ENCODE data around the gene ROPN1B. TPM values are rescaled to one million over a fixed set of nuclear protein-coding genes. Genes with fewer than 3 reads are reported as not detected.

The ROPN1B gene
- total RNA-seq, 1 experiment from 2014 or later = 2.2 TPM

- H3K27ac ChIP-seq (ENCODE audit: low read depth, low read length) = no peak overlapping the region
- ChIA-PET RAD21 (ENCODE audit: low non-redundant PET in 1 of 2, low total read pairs in 2 of 2, uncharacterized antibody in 2 of 2, unreplicated experiment in 2 of 2) (no interaction called here), CTCF (no interaction called here), POLR2A (no interaction called here)
- ATAC-seq = no peak
- no peaks in the 10 kb centered on the region for H3K4me1 ChIP-seq (ENCODE audit: control insufficient read depth in 1 of 2, insufficient read depth in 2 of 2, low read length in 2 of 2)
- no peak for TF ChIP-seq POLR2A (IDR thresholded peaks at IDR 0.05; ENCODE audit: borderline replicate concordance, extremely low read depth, insufficient read depth, insufficient read length)
- no peak for TF ChIP-seq YY1 (IDR thresholded peaks at IDR 0.05; ENCODE audit: extremely low read depth, insufficient replicate concordance, low read depth, low read length)
- peak; percentile 28 for TF ChIP-seq REST (IDR thresholded peaks at IDR 0.05; ENCODE audit: low read depth)
- H3K27me3 ChIP-seq (ENCODE audit: insufficient read depth, low read length) = no peaks in the 10 kb centered on the region
- H3K9ac ChIP-seq (ENCODE audit: low read length) = no peak overlapping the region
- H3K9me3 ChIP-seq (ENCODE audit: control insufficient read depth in 1 of 2, insufficient read depth in 1 of 2, low read depth in 1 of 2, low read length in 2 of 2) = peaks cover 4 to 11% of the 10 kb centered on the region in 2 experiments; a peak in 2 of 4 replicates
- intact Hi-C loops (cut with micrococcal nuclease) = no loop called here
- no TSS peak for BruUV-seq (replicated peaks)
- no peak for DNase-seq (ENCODE audit: low read depth, low spot score)
- H2AFZ ChIP-seq (ENCODE audit: low read depth, low read length, poor library complexity, severe bottlenecking) = no peak overlapping the region
- H3K9me2 ChIP-seq (ENCODE audit: insufficient read depth) = no peaks in the 10 kb centered on the region
- H4K20me1 ChIP-seq (ENCODE audit: insufficient read depth) = no peaks in the 10 kb centered on the region
- H3K36me3 ChIP-seq (ENCODE audit: control insufficient read depth in 1 of 2, insufficient read depth in 2 of 2, low read length in 2 of 2) = 0 out of 4 replicates have a peak, but pooled peaks cover 0 to 5% of the 10 kb centered on the region in 2 experiments
- no peaks in the 10 kb centered on the region for H3K79me2 ChIP-seq (ENCODE audit: insufficient read depth, low read length)
- H3K4me3 ChIP-seq (replicated peaks in 1 of 2; ENCODE audit: low read depth in 1 of 2, low read length in 2 of 2) = no peak overlapping the region
- no peak overlapping the region for H3K4me2 ChIP-seq (ENCODE audit: low read length)
These were observed 54.4 kb downstream of the ROPN1B start for GRCh38 chr3:126023390-126023789.

GRCh38 chr3:126024049-126024854, 55.3 kb downstream of the ROPN1B start:
- ATAC-seq (no peak), DNase-seq (ENCODE audit: low read depth, low spot score) (no peak)
- CTCF ChIA-PET = no interaction called here
- Histone ChIP-seq H3K9me2 (ENCODE audit: insufficient read depth) (no peaks in the 10 kb centered on the region), H3K79me2 (ENCODE audit: insufficient read depth, low read length) (no peaks in the 10 kb centered on the region), H3K4me2 (ENCODE audit: low read length) (no peak overlapping the region), H3K36me3 (ENCODE audit: control insufficient read depth in 1 of 2, insufficient read depth in 2 of 2, low read length in 2 of 2) (0 out of 4 replicates have a peak, but pooled peaks cover 0 to 5% of the 10 kb centered on the region in 2 experiments), H2AFZ (ENCODE audit: low read depth, low read length, poor library complexity, severe bottlenecking) (no peak overlapping the region), H3K4me3 (replicated peaks in 1 of 2; ENCODE audit: low read depth in 1 of 2, low read length in 2 of 2) (no peak overlapping the region), H3K27me3 (ENCODE audit: insufficient read depth, low read length) (no peaks in the 10 kb centered on the region), H3K27ac (ENCODE audit: low read depth, low read length) (no peak overlapping the region), H3K9ac (ENCODE audit: low read length) (no peak overlapping the region), H3K4me1 (ENCODE audit: control insufficient read depth in 1 of 2, insufficient read depth in 2 of 2, low read length in 2 of 2) (no peaks in the 10 kb centered on the region), H4K20me1 (ENCODE audit: insufficient read depth) (no peaks in the 10 kb centered on the region), H3K9me3 (ENCODE audit: control insufficient read depth in 1 of 2, insufficient read depth in 1 of 2, low read depth in 1 of 2, low read length in 2 of 2) (peaks cover 7 to 11% of the 10 kb centered on the region in 2 experiments; a peak in 2 of 4 replicates)
- TF ChIP-seq MAX (IDR thresholded peaks at IDR 0.05) (no peak), ATF3 (IDR thresholded peaks at IDR 0.05) (no peak), RAD21 (IDR thresholded peaks at IDR 0.05; ENCODE audit: low read depth) (no peak)
- no TSS peak for BruUV-seq (replicated peaks)
- intact Hi-C loops (cut with micrococcal nuclease) = no loop called here
- POLR2A ChIA-PET = no interaction called here
- RAD21 ChIA-PET (ENCODE audit: low non-redundant PET in 1 of 2, low total read pairs in 2 of 2, uncharacterized antibody in 2 of 2, unreplicated experiment in 2 of 2) = no interaction called here
